HepG2 (cell line): ENCODE data around the gene ZCCHC7. TPM values are rescaled to one million over a fixed set of nuclear protein-coding genes. Genes with fewer than 3 reads are reported as not detected.

ENCODE experiments used
- ARID2 ChIP-seq: sonication (generic); formaldehyde crosslinking; IDR thresholded peaks from 2 replicates; pipeline ENCODE4 v1.8.1; 2022; ENCODE audit warnings: mild to moderate bottlenecking, missing genetic modification reagents, borderline replicate concordance
- KLF12 ChIP-seq: sonication (generic); formaldehyde crosslinking; IDR thresholded peaks from 2 replicates; pipeline ENCODE4 v1.4.0; 2020; ENCODE audit warnings: missing genetic modification reagents, borderline replicate concordance
- KMT2B ChIP-seq: IDR thresholded peaks from 2 replicates; pipeline ENCODE4 v1.6.1; 2016; ENCODE audit warnings: missing genetic modification reagents, missing compliant biosample characterization
- PRDM10 ChIP-seq: sonication (generic); formaldehyde crosslinking; IDR thresholded peaks from 2 replicates; pipeline ENCODE4 v1.4.0; 2020; ENCODE audit warnings: low read depth, missing genetic modification reagents
- SALL2 ChIP-seq: sonication (generic); formaldehyde crosslinking; IDR thresholded peaks from 2 replicates; pipeline ENCODE4 v1.8.1; 2023; ENCODE audit warnings: mild to moderate bottlenecking, missing genetic modification reagents, inconsistent platforms
- TBL1XR1 ChIP-seq: fragments of 150-350 bp; IDR thresholded peaks from 2 replicates; pipeline ENCODE4 v1.6.1; 2014; ENCODE audit warnings: borderline replicate concordance, low read length; ENCODE audit not compliant: partially characterized antibody
- TBP ChIP-seq: sonication (generic); formaldehyde crosslinking; IDR thresholded peaks from 2 replicates; pipeline ENCODE4 v1.5.0; 2020; ENCODE audit warnings: missing genetic modification reagents
- TOE1 ChIP-seq: sonication (generic); formaldehyde crosslinking; IDR thresholded peaks from 2 replicates; pipeline ENCODE4 v1.4.0; 2020; ENCODE audit warnings: mild to moderate bottlenecking, missing genetic modification reagents
- TSC22D2 ChIP-seq: sonication (generic); formaldehyde crosslinking; IDR thresholded peaks from 2 replicates; pipeline ENCODE4 v1.5.1; 2020; ENCODE audit warnings: missing genetic modification reagents, mild to moderate bottlenecking, borderline replicate concordance
- ZBTB42 ChIP-seq: sonication (generic); formaldehyde crosslinking; IDR thresholded peaks from 2 replicates; pipeline ENCODE4 v1.5.0; 2020; ENCODE audit warnings: mild to moderate bottlenecking, missing genetic modification reagents
- ZNF318 ChIP-seq: sonication (generic); formaldehyde crosslinking; IDR thresholded peaks from 2 replicates; pipeline ENCODE4 v1.4.0; 2020; ENCODE audit warnings: mild to moderate bottlenecking, missing genetic modification reagents
- ZNF510 ChIP-seq: sonication (generic); formaldehyde crosslinking; IDR thresholded peaks from 2 replicates; pipeline ENCODE4 v1.4.0; 2020; ENCODE audit warnings: low read depth, mild to moderate bottlenecking, missing genetic modification reagents
- ZNF839 ChIP-seq: sonication (generic); formaldehyde crosslinking; IDR thresholded peaks from 2 replicates; pipeline ENCODE4 v1.4.0; 2020; ENCODE audit warnings: missing genetic modification reagents, mild to moderate bottlenecking, borderline replicate concordance
- ZSCAN25 ChIP-seq: sonication (generic); formaldehyde crosslinking; IDR thresholded peaks from 2 replicates; pipeline ENCODE4 v1.8.0; 2022; ENCODE audit warnings: mild to moderate bottlenecking, missing genetic modification reagents
- polyA plus RNA-seq, 8 experiments: library from polyadenylated mRNA; depleted of rRNA in 3 of 8; stranded (reverse) in 7 of 8; unstranded in 1 of 8; fragments of >200 nt; fragmentation: Illumina TruSeq in 4 of 8; extraction: Trizol in 4 of 8; gene quantifications; 2 replicates each; pipeline versions ENCODE4 v1.2.1 to v1.2.3, GENCODE V29; 2011 to 2016; ENCODE audit warnings: low read depth in 4 of 8, missing spikeins in 1 of 8, mixed read lengths in 1 of 8; ENCODE audit not compliant: insufficient read depth in 1 of 8
- total RNA-seq, 5 experiments: library from RNA; depleted of rRNA; stranded (reverse); fragments of >200 nt; fragmentation: Illumina TruSeq; extraction: Trizol; gene quantifications; 2 replicates each; pipeline ENCODE4 v1.2.3, GENCODE V29; 2016; ENCODE audit warnings: low read depth in 1 of 5

The ZCCHC7 gene
- total and polyA plus RNA-seq, 2 of the 13 experiments (the other 11 are each of a cell fraction or from before 2014, with no cell fraction given) = 13.6 to 19.3 TPM

- TF ChIP-seq KLF12 (CRISPR knock-in tag) (peak; percentile 86; the same call in 1 of the 2 replicates), ZNF318 (peak; percentile 76; the same call in 1 of the 2 replicates), PRDM10 (no peak), ZNF510 (CRISPR knock-in tag) (0 out of 2 replicates have a peak, but pooled peaks have one; percentile 56), ARID2 (CRISPR knock-in tag) (peak; percentile 43; the same call in 1 of the 2 replicates), SALL2 (peak; percentile 93), KMT2B (peak; percentile 84), TSC22D2 (CRISPR knock-in tag) (peak; percentile 93; the same call in 1 of the 2 replicates), TBL1XR1 (no peak), ZNF839 (CRISPR knock-in tag) (no peak), TBP (CRISPR knock-in tag) (0 out of 2 replicates have a peak, but pooled peaks have one; percentile 47), ZSCAN25 (no peak), ZBTB42 (CRISPR knock-in tag) (peak; percentile 81; the same call in 1 of the 2 replicates), TOE1 (peak; percentile 54; the same call in 1 of the 2 replicates)
These were observed at the start of gene ZCCHC7 (continued) for GRCh38 chr9:37119907-37120842.
